ENCODE data around the gene CLASP1. TPM values are rescaled to one million over a fixed set of nuclear protein-coding genes. Genes with fewer than 3 reads are reported as not detected.
"Not testable (repeated sequence)": the region's sequence is repeated elsewhere in the genome, so short reads cannot be mapped to it uniquely, and the experiment has no call there.

CLASP1 gene
- total RNA-seq, 1 donor from 2014 or later: 95.1 TPM

- Mint-ChIP-seq H3K27me3 (ENCODE audit: unreplicated experiment) (peaks cover 4% of the 10 kb centered on the region), H3K36me3 (ENCODE audit: low read depth, unreplicated experiment) (peaks cover 23% of the 10 kb centered on the region), H3K27ac (ENCODE audit: unreplicated experiment) (no peak overlapping the region), H3K4me1 (ENCODE audit: unreplicated experiment) (no peaks in the 10 kb centered on the region), H3K4me3 (ENCODE audit: unreplicated experiment) (no peak overlapping the region), H3K9me3 (ENCODE audit: unreplicated experiment) (no peaks in the 10 kb centered on the region)
- TF ChIP-seq CTCF (IDR thresholded peaks at IDR 0.05; ENCODE audit: unreplicated experiment): no peak
- no peak for DNase-seq (ENCODE audit: low spot score)
These were observed 81.3 kb downstream of the CLASP1 start for GRCh38 chr2:121567957-121568409.

- no peak overlapping the region for H3K4me3 Mint-ChIP-seq (ENCODE audit: unreplicated experiment)
- H3K36me3 Mint-ChIP-seq (ENCODE audit: low read depth, unreplicated experiment): peaks cover 23% of the 10 kb centered on the region
- DNase-seq (ENCODE audit: low spot score): no peak
- no peak overlapping the region for H3K27ac Mint-ChIP-seq (ENCODE audit: unreplicated experiment)
- no peak for TF ChIP-seq CTCF (IDR thresholded peaks at IDR 0.05; ENCODE audit: unreplicated experiment)
- no peaks in the 10 kb centered on the region for H3K9me3 Mint-ChIP-seq (ENCODE audit: unreplicated experiment)
- peaks cover 5% of the 10 kb centered on the region for H3K27me3 Mint-ChIP-seq (ENCODE audit: unreplicated experiment)
- H3K4me1 Mint-ChIP-seq (ENCODE audit: unreplicated experiment): no peaks in the 10 kb centered on the region
These were observed 81.8 kb downstream of the CLASP1 start for GRCh38 chr2:121567452-121567851.

- DNase-seq (ENCODE audit: low spot score): no peak
- Mint-ChIP-seq H3K9me3 (ENCODE audit: unreplicated experiment) (no peaks in the 10 kb centered on the region), H3K27ac (ENCODE audit: unreplicated experiment) (no peak overlapping the region), H3K36me3 (ENCODE audit: low read depth, unreplicated experiment) (peaks cover 23% of the 10 kb centered on the region), H3K4me1 (ENCODE audit: unreplicated experiment) (peaks cover 5% of the 10 kb centered on the region), H3K27me3 (ENCODE audit: unreplicated experiment) (peaks cover 5% of the 10 kb centered on the region), H3K4me3 (ENCODE audit: unreplicated experiment) (no peak overlapping the region)
- TF ChIP-seq CTCF (IDR thresholded peaks at IDR 0.05; ENCODE audit: unreplicated experiment): no peak
These were observed 83.6 kb downstream of the CLASP1 start for GRCh38 chr2:121565389-121566250.

GRCh38 chr2:121564905-121565304, 84.4 kb downstream of the CLASP1 start:
- DNase-seq (ENCODE audit: low spot score): no peak
- Mint-ChIP-seq H3K4me3 (ENCODE audit: unreplicated experiment) (no peak overlapping the region), H3K27me3 (ENCODE audit: unreplicated experiment) (peaks cover 5% of the 10 kb centered on the region), H3K4me1 (ENCODE audit: unreplicated experiment) (peaks cover 5% of the 10 kb centered on the region), H3K36me3 (ENCODE audit: low read depth, unreplicated experiment) (peaks cover 23% of the 10 kb centered on the region), H3K9me3 (ENCODE audit: unreplicated experiment) (no peaks in the 10 kb centered on the region), H3K27ac (ENCODE audit: unreplicated experiment) (no peak overlapping the region)
- no peak for TF ChIP-seq CTCF (IDR thresholded peaks at IDR 0.05; ENCODE audit: unreplicated experiment)

GRCh38 chr2:121563754-121564153, 85.5 kb downstream of the CLASP1 start:
- not testable (repeated sequence) for H3K27ac Mint-ChIP-seq (ENCODE audit: unreplicated experiment); DNase-seq (ENCODE audit: low spot score); H3K27me3 Mint-ChIP-seq (ENCODE audit: unreplicated experiment); H3K4me1 Mint-ChIP-seq (ENCODE audit: unreplicated experiment); H3K9me3 Mint-ChIP-seq (ENCODE audit: unreplicated experiment)
- Mint-ChIP-seq H3K4me3 (ENCODE audit: unreplicated experiment) (peak overlapping the region; percentile 70), H3K36me3 (ENCODE audit: low read depth, unreplicated experiment) (peaks cover 18% of the 10 kb centered on the region)
